ENCODE measurements around the gene TGFB1. TPM values are rescaled to one million over a fixed set of nuclear protein-coding genes. Genes with fewer than 3 reads are reported as not detected.

Gene TGFB1
- total RNA-seq, 1 experiment from 2014 or later: 15.0 TPM

- CTCF ChIA-PET: no interaction called here
- Histone ChIP-seq H3K9me3 (no peaks in the 10 kb centered on the region), H3K4me3 (ENCODE audit: low read depth, low read length) (no peak overlapping the region), H3K27me3 (replicated peaks; ENCODE audit: control insufficient read depth, insufficient read depth, low read length) (no peaks in the 10 kb centered on the region), H3K4me1 (peaks cover 10% of the 10 kb centered on the region), H3K36me3 (ENCODE audit: control insufficient read depth, insufficient read depth, low read length) (no peaks in the 10 kb centered on the region)
- POLR2A ChIA-PET: no interaction called here
- H3K4me3 Mint-ChIP-seq (ENCODE audit: unreplicated experiment): no peak overlapping the region
- TF ChIP-seq CTCF (IDR thresholded peaks at IDR 0.05; ENCODE audit: insufficient read depth in 1 of 2, low read depth in 1 of 2, low read length in 1 of 2, severe bottlenecking in 1 of 2, unreplicated experiment in 1 of 2): no peak
- H3K27ac Mint-ChIP-seq (ENCODE audit: unreplicated experiment): no peak overlapping the region
- BruUV-seq (replicated peaks): no TSS peak
- H3K9me3 Mint-ChIP-seq (ENCODE audit: unreplicated experiment): no peaks in the 10 kb centered on the region
- DNase-seq: no peak
- H3K27me3 Mint-ChIP-seq (ENCODE audit: insufficient read depth, unreplicated experiment): no peaks in the 10 kb centered on the region
- H3K4me1 Mint-ChIP-seq (ENCODE audit: low read depth, unreplicated experiment): no peaks in the 10 kb centered on the region
- peaks cover 14% of the 10 kb centered on the region for H3K36me3 Mint-ChIP-seq (ENCODE audit: insufficient read depth, unreplicated experiment)
- intact Hi-C loops (cut with micrococcal nuclease; ENCODE audit: unreplicated experiment): no loop called here
Measured at GRCh38 chr19:41367848-41368301, 14.2 kb upstream of the TGFB1 start.

- H3K27me3 ChIP-seq (replicated peaks; ENCODE audit: control insufficient read depth, insufficient read depth, low read length): no peaks in the 10 kb centered on the region
- no peaks in the 10 kb centered on the region for H3K27me3 Mint-ChIP-seq (ENCODE audit: insufficient read depth, unreplicated experiment)
- no peak for TF ChIP-seq CTCF (IDR thresholded peaks at IDR 0.05; ENCODE audit: insufficient read depth in 1 of 2, low read depth in 1 of 2, low read length in 1 of 2, severe bottlenecking in 1 of 2, unreplicated experiment in 1 of 2)
- peaks cover 15% of the 10 kb centered on the region for H3K36me3 Mint-ChIP-seq (ENCODE audit: insufficient read depth, unreplicated experiment)
- ChIA-PET CTCF (no interaction called here), POLR2A (interaction anchor here (0.5 to 0.6 kb wide), 2 partner anchors 13 to 589 kb away, joined by 4 to 17 read pairs; partner anchors contain the start of gene TGFB1)
- BruUV-seq (replicated peaks): no TSS peak
- H3K9me3 Mint-ChIP-seq (ENCODE audit: unreplicated experiment): no peaks in the 10 kb centered on the region
- H3K4me3 Mint-ChIP-seq (ENCODE audit: unreplicated experiment): peak overlapping the region; percentile 12
- peak overlapping the region; percentile 11 for H3K27ac Mint-ChIP-seq (ENCODE audit: unreplicated experiment)
- no peaks in the 10 kb centered on the region for H3K9me3 ChIP-seq
- DNase-seq: peak in 1 of 2 experiments; percentile 28
- H3K4me1 ChIP-seq: peaks cover 10% of the 10 kb centered on the region
- no peak overlapping the region for H3K4me3 ChIP-seq (ENCODE audit: low read depth, low read length)
- H3K36me3 ChIP-seq (ENCODE audit: control insufficient read depth, insufficient read depth, low read length): no peaks in the 10 kb centered on the region
- intact Hi-C loops (cut with micrococcal nuclease; ENCODE audit: unreplicated experiment): no loop called here
- H3K4me1 Mint-ChIP-seq (ENCODE audit: low read depth, unreplicated experiment): no peaks in the 10 kb centered on the region
Measured at GRCh38 chr19:41366089-41366488, 12.4 kb upstream of the TGFB1 start.

- H3K9me3 Mint-ChIP-seq (ENCODE audit: unreplicated experiment): no peaks in the 10 kb centered on the region
- peak overlapping the region; percentile 85 for H3K4me3 Mint-ChIP-seq (ENCODE audit: unreplicated experiment)
- H3K27me3 Mint-ChIP-seq (ENCODE audit: insufficient read depth, unreplicated experiment): no peaks in the 10 kb centered on the region
- peaks cover 10% of the 10 kb centered on the region for H3K4me1 ChIP-seq
- POLR2A ChIA-PET: interaction anchor here (0.6 to 1.8 kb wide), 5 partner anchors 12 to 610 kb away, joined by 5 to 34 read pairs (median 8); partner anchors contain the start of genes DMAC2, RPS19 and TGFB1
- no peak for DNase-seq
- peaks cover 15% of the 10 kb centered on the region for H3K36me3 Mint-ChIP-seq (ENCODE audit: insufficient read depth, unreplicated experiment)
- no peak for TF ChIP-seq CTCF (IDR thresholded peaks at IDR 0.05; ENCODE audit: insufficient read depth in 1 of 2, low read depth in 1 of 2, low read length in 1 of 2, severe bottlenecking in 1 of 2, unreplicated experiment in 1 of 2)
- CTCF ChIA-PET: interaction anchor here (0.7 to 3.0 kb wide), 6 partner anchors 9 to 199 kb away, joined by 3 to 31 read pairs (median 4); no protein-coding TSS in a partner anchor
- H3K9me3 ChIP-seq: no peaks in the 10 kb centered on the region
- H3K27me3 ChIP-seq (replicated peaks; ENCODE audit: control insufficient read depth, insufficient read depth, low read length): no peaks in the 10 kb centered on the region
- BruUV-seq (replicated peaks): no TSS peak
- H3K27ac Mint-ChIP-seq (ENCODE audit: unreplicated experiment): peak overlapping the region; percentile 93
- no peaks in the 10 kb centered on the region for H3K4me1 Mint-ChIP-seq (ENCODE audit: low read depth, unreplicated experiment)
- intact Hi-C loops (cut with micrococcal nuclease; ENCODE audit: unreplicated experiment): loop anchor here (1.0 to 2.0 kb wide), 2 partner anchors 33 to 74 kb away; partner anchors contain the start of genes BCKDHA, DMAC2 and EXOSC5
- no peaks in the 10 kb centered on the region for H3K36me3 ChIP-seq (ENCODE audit: control insufficient read depth, insufficient read depth, low read length)
- H3K4me3 ChIP-seq (ENCODE audit: low read depth, low read length): peak overlapping the region; percentile 73
Measured at GRCh38 chr19:41364524-41365391, 11.0 kb upstream of the TGFB1 start.

All from Caco-2 (cell line).